IMR-90 (cell line): ENCODE measurements around the gene SERBP1. TPM values are rescaled to one million over a fixed set of nuclear protein-coding genes. Genes with fewer than 3 reads are reported as not detected.

Experiments used
- ATAC-seq: fragments of 200-7000 bp; cut with Tn5 transposase; 2 replicates; pipeline ENCODE4 v1.9.1; 2020; ENCODE audit warnings: low read depth, mild to moderate bottlenecking, moderate library complexity
- BruUV-seq: library from RNA; stranded (reverse); fragments of 400-500 nt; replicated peaks from 2 replicates; lab custom pipeline; 2021; lab: Mats Ljungman, UMichigan
- CTCF ChIA-PET: fragments of 300-600 bp; formaldehyde crosslinking; extraction: SDS; loops from one replicate; lab custom pipeline; 2021; ENCODE audit warnings: antibody characterized with exemption; lab: Yijun Ruan, JAX
- POLR2A ChIA-PET: fragments of 300-600 bp; sonication (Branson Sonifier 250); formaldehyde crosslinking; loops from one replicate; lab custom pipeline; 2022; ENCODE audit warnings: antibody characterized with exemption; ENCODE audit not compliant: unreplicated experiment; lab: Charles Lee
- DNase-seq: peaks from one replicate; pipeline ENCODE4 v3.0.0; 2013
- H2AFZ ChIP-seq: replicated peaks from 2 replicates; pipeline ENCODE3; 2013; ENCODE audit warnings: low read length, mild to moderate bottlenecking; ENCODE audit not compliant: poor library complexity
- H2AK5ac ChIP-seq: 2 replicates; pipeline ENCODE4 v1.6.1; 2013; ENCODE audit warnings: low read depth, low read length, inconsistent platforms
- H2AK9ac ChIP-seq: replicated peaks from 2 replicates; pipeline ENCODE3; 2013; ENCODE audit warnings: mild to moderate bottlenecking, low read depth, low read length, moderate library complexity; ENCODE audit not compliant: poor library complexity
- H2BK120ac ChIP-seq: 2 replicates; pipeline ENCODE4 v1.6.1; 2013; ENCODE audit warnings: low read depth, low read length, inconsistent platforms
- H2BK15ac ChIP-seq: 3 replicates; pipeline ENCODE4 v1.6.1; 2013; ENCODE audit warnings: low read depth, low read length, inconsistent platforms
- H2BK20ac ChIP-seq: 2 replicates; pipeline ENCODE4 v1.6.1; 2013; ENCODE audit warnings: low read depth, mild to moderate bottlenecking, inconsistent platforms, low read length, moderate library complexity
- H2BK5ac ChIP-seq: 2 replicates; pipeline ENCODE4 v1.6.1; 2013; ENCODE audit warnings: mild to moderate bottlenecking, low read depth, low read length, inconsistent platforms; ENCODE audit not compliant: poor library complexity, severe bottlenecking
- H3K14ac ChIP-seq: replicated peaks from 2 replicates; pipeline ENCODE4 v1.6.1; 2013; ENCODE audit warnings: low read depth, low read length, inconsistent platforms
- H3K18ac ChIP-seq: 2 replicates; pipeline ENCODE4 v1.6.1; 2013; ENCODE audit warnings: low read depth, low read length, control low read depth
- H3K23ac ChIP-seq: 2 replicates; pipeline ENCODE4 v1.6.1; 2013; ENCODE audit warnings: low read depth, low read length, inconsistent platforms
- H3K27ac ChIP-seq: 2 replicates; pipeline ENCODE4 v1.5.1; 2013; ENCODE audit warnings: mild to moderate bottlenecking, control low read depth, low read length; ENCODE audit not compliant: insufficient read depth
- H3K27me3 ChIP-seq: 2 replicates; pipeline ENCODE4 v1.6.1; 2013; ENCODE audit warnings: low read length; ENCODE audit not compliant: control insufficient read depth, insufficient read depth
- H3K36me3 ChIP-seq: 2 replicates; pipeline ENCODE4 v1.6.1; 2013; ENCODE audit warnings: low read length, mixed read lengths; ENCODE audit not compliant: control insufficient read depth, insufficient read depth
- H3K4ac ChIP-seq: 2 replicates; pipeline ENCODE4 v1.6.1; 2013; ENCODE audit warnings: low read depth, low read length, inconsistent platforms
- H3K4me1 ChIP-seq: 2 replicates; pipeline ENCODE4 v1.6.1; 2013; ENCODE audit warnings: low read length, mixed read lengths; ENCODE audit not compliant: control insufficient read depth, insufficient read depth
- H3K4me2 ChIP-seq: 2 replicates; pipeline ENCODE4 v1.6.1; 2013; ENCODE audit warnings: low read depth, mild to moderate bottlenecking, control low read depth, low read length, moderate library complexity
- H3K4me3 ChIP-seq: 2 replicates; pipeline ENCODE4 v1.5.1; 2013; ENCODE audit warnings: low read depth, mild to moderate bottlenecking, control low read depth, low read length, moderate library complexity; ENCODE audit not compliant: insufficient read depth
- H3K56ac ChIP-seq: 2 replicates; pipeline ENCODE4 v1.6.1; 2013; ENCODE audit warnings: low read length, inconsistent platforms; ENCODE audit not compliant: insufficient read depth; ENCODE audit errors: extremely low read depth
- H3K79me1 ChIP-seq, 2 experiments: 2 replicates each; pipeline ENCODE4 v1.6.1; 2013; ENCODE audit warnings: low read length in 2 of 2, inconsistent platforms in 1 of 2, low read depth in 1 of 2
- H3K9ac ChIP-seq: 2 replicates; pipeline ENCODE4 v1.6.1; 2013; ENCODE audit warnings: low read depth, low read length, control low read depth
- H3K9me1 ChIP-seq: 2 replicates; pipeline ENCODE4 v1.6.1; 2013; ENCODE audit warnings: low read length, inconsistent platforms; ENCODE audit not compliant: insufficient read depth
- H3K9me3 ChIP-seq: 2 replicates; pipeline ENCODE4 v1.6.1; 2013; ENCODE audit warnings: low read length; ENCODE audit not compliant: control insufficient read depth, insufficient read depth
- H4K20me1 ChIP-seq: 2 replicates; pipeline ENCODE4 v1.6.1; 2013; ENCODE audit warnings: low read length, inconsistent platforms; ENCODE audit not compliant: insufficient read depth
- H4K5ac ChIP-seq: 2 replicates; pipeline ENCODE4 v1.6.1; 2013; ENCODE audit warnings: mild to moderate bottlenecking, low read depth, low read length, control low read depth
- H4K8ac ChIP-seq, 2 experiments: 2 replicates each; pipeline ENCODE4 v1.6.1; 2013; ENCODE audit warnings: low read depth in 2 of 2, low read length in 2 of 2, control low read depth in 1 of 2, inconsistent platforms in 1 of 2
- H4K91ac ChIP-seq: 2 replicates; pipeline ENCODE4 v1.6.1; 2013; ENCODE audit warnings: low read depth, low read length, inconsistent platforms; ENCODE audit not compliant: insufficient read depth
- BHLHE40 ChIP-seq: fragments of 150-350 bp; IDR thresholded peaks from 2 replicates; pipeline ENCODE4 v1.6.1; 2016; ENCODE audit warnings: mild to moderate bottlenecking, low read depth, low read length
- CEBPB ChIP-seq: IDR thresholded peaks from 2 replicates; pipeline ENCODE4 v1.6.1; 2012; ENCODE audit warnings: low read depth, low read length, improper control_type of control experiment
- CHD1 ChIP-seq: IDR thresholded peaks from 2 replicates; pipeline ENCODE4 v1.6.1; 2012; ENCODE audit warnings: low read depth, low read length, improper control_type of control experiment
- CTCF ChIP-seq: conservative IDR thresholded peaks from 2 replicates; pipeline ENCODE4 v1.5.1; 2012; ENCODE audit warnings: mild to moderate bottlenecking, low read depth, low read length, improper control_type of control experiment
- ELK1 ChIP-seq: fragments of 150-350 bp; IDR thresholded peaks from 2 replicates; pipeline ENCODE4 v1.6.1; 2016; ENCODE audit warnings: low read depth, mild to moderate bottlenecking, low read length, moderate library complexity, borderline replicate concordance
- FOS ChIP-seq: fragments of 150-350 bp; IDR thresholded peaks from 2 replicates; pipeline ENCODE4 v1.6.1; 2016; ENCODE audit warnings: low read depth, low read length
- MAFK ChIP-seq: IDR thresholded peaks from 2 replicates; pipeline ENCODE4 v1.6.1; 2012; ENCODE audit warnings: low read depth, low read length, improper control_type of control experiment
- MXI1 ChIP-seq: IDR thresholded peaks from 2 replicates; pipeline ENCODE4 v1.6.1; 2012; ENCODE audit warnings: low read depth, mild to moderate bottlenecking, low read length, moderate library complexity, borderline replicate concordance
- NFE2L2 ChIP-seq: fragments of 150-350 bp; IDR thresholded peaks from 2 replicates; pipeline ENCODE4 v1.6.1; 2016; ENCODE audit warnings: low read depth, mild to moderate bottlenecking, low read length
- POLR2A ChIP-seq: IDR thresholded peaks from 2 replicates; pipeline ENCODE4 v1.6.1; 2012; ENCODE audit warnings: mild to moderate bottlenecking, low read depth, low read length
- RAD21 ChIP-seq: IDR thresholded peaks from 2 replicates; pipeline ENCODE4 v1.6.1; 2012; ENCODE audit warnings: low read length, improper control_type of control experiment
- RCOR1 ChIP-seq: IDR thresholded peaks from 2 replicates; pipeline ENCODE4 v1.6.1; 2012; ENCODE audit warnings: mild to moderate bottlenecking, low read length, improper control_type of control experiment; ENCODE audit not compliant: insufficient replicate concordance
- RFX5 ChIP-seq: IDR thresholded peaks from 2 replicates; pipeline ENCODE4 v1.8.0; 2012; ENCODE audit warnings: low read depth, mild to moderate bottlenecking, low read length, moderate library complexity
- SMC3 ChIP-seq: fragments of 150-350 bp; IDR thresholded peaks from 2 replicates; pipeline ENCODE4 v1.6.1; 2016; ENCODE audit warnings: low read depth, mild to moderate bottlenecking, antibody characterized with exemption, low read length, moderate library complexity
- USF2 ChIP-seq: fragments of 150-350 bp; IDR thresholded peaks from 2 replicates; pipeline ENCODE4 v1.6.1; 2017; ENCODE audit warnings: mild to moderate bottlenecking, antibody characterized with exemption, low read length, low read depth
- WGBS, 2 experiments: methylation state at CpG; one replicate each; pipeline versions ENCODE4 v1.1.5 to v1.1.7; 2013; ENCODE audit warnings: missing lambda C conversion rate in 2 of 2; ENCODE audit not compliant: insufficient read length in 1 of 2; ENCODE audit errors: extremely low coverage in 2 of 2; 5-methylcytosine and 5-hydroxymethylcytosine counted together
- dilution Hi-C: fragments of 300-500 bp; cut with HindIII; formaldehyde crosslinking; loops from one replicate; pipeline ENCODE4 v1.14.3; 2018; ENCODE audit warnings: low sequenced_read_pairs; ENCODE audit not compliant: unreplicated experiment
- in situ Hi-C: fragments of 300-500 bp; cut with MboI; formaldehyde crosslinking; loops from 3 replicates; pipeline ENCODE4 v1.14.3; 2019; ENCODE audit warnings: low sequenced_read_pairs, inconsistent platforms, mixed read lengths
- intact Hi-C: fragments of 100-400 bp; cut with micrococcal nuclease; formaldehyde crosslinking; loops from 2 replicates; pipeline ENCODE4 v1.10.0; 2022
- polyA plus RNA-seq, 3 experiments: library from polyadenylated mRNA; depleted of rRNA; stranded (reverse); fragments of >200 nt; gene quantifications; 2 replicates each; pipeline ENCODE4 v1.2.3, GENCODE V29; 2012; ENCODE audit warnings: low replicate concordance in 1 of 3
- total RNA-seq: library from RNA; depleted of rRNA; stranded (reverse); fragments of >200 nt; gene quantifications from 2 replicates; pipeline ENCODE4 v1.2.3, GENCODE V29; 2012

SERBP1 gene
- total and polyA plus RNA-seq, 2 of the 4 experiments (the other 2 are of a cell fraction): 94.1 to 153 TPM

GRCh38 chr1:67405473-67406245 lies 24.5 kb downstream of the SERBP1 start:
- Histone ChIP-seq H3K79me1 (peaks cover 0 to 23% of the 10 kb centered on the region in 2 experiments; a peak in 2 of 4 replicates), H3K36me3 (peaks cover 4% of the 10 kb centered on the region), H3K9me3 (no peaks in the 10 kb centered on the region), H3K56ac (no peak overlapping the region), H4K20me1 (peaks cover 4% of the 10 kb centered on the region), H3K23ac (no peak overlapping the region), H3K27me3 (no peaks in the 10 kb centered on the region), H2AK9ac (no peak overlapping the region), H3K14ac (no peak overlapping the region), H4K91ac (no peak overlapping the region), H3K9me1 (0 out of 2 replicates have a peak, but pooled peaks cover 5% of the 10 kb centered on the region), H3K4me2 (no peak overlapping the region), H2BK20ac (no peak overlapping the region), H2BK120ac (no peak overlapping the region), H3K9ac (no peak overlapping the region), H3K27ac (no peak overlapping the region), H2AK5ac (no peak overlapping the region), H2BK5ac (no peak overlapping the region), H2AFZ (no peak overlapping the region), H3K4me3 (no peak overlapping the region), H4K5ac (no peak overlapping the region), H4K8ac (no peak overlapping the region), H3K4me1 (peaks cover 3% of the 10 kb centered on the region), H3K4ac (no peak overlapping the region), H3K18ac (no peak overlapping the region), H2BK15ac (no peak overlapping the region)
- POLR2A ChIA-PET: no interaction called here
- intact Hi-C loops (no loop called here), in situ Hi-C loops (loop anchor here (25.0 kb wide), 1 partner anchor 357 kb away; no protein-coding TSS in a partner anchor), dilution Hi-C loops (no loop called here)
- CTCF ChIA-PET: interaction anchor here (0.7 kb wide), 1 partner anchor 87 kb away, joined by 3 read pairs; no protein-coding TSS in a partner anchor
- 75% methylated on average over 1 of the region's 3 CpGs; no CpG with 5 or more reads in 1 of the 2 experiments for WGBS, 2 experiments
- ATAC-seq (no peak), DNase-seq (no peak)
- no peak for TF ChIP-seq MAFK
- no peak for TF ChIP-seq BHLHE40
- TF ChIP-seq POLR2A: no peak
- no peak for TF ChIP-seq CHD1
- no peak for TF ChIP-seq RFX5
- TF ChIP-seq MXI1: no peak
- no peak for TF ChIP-seq CEBPB
- TF ChIP-seq SMC3: no peak
- no peak for TF ChIP-seq ELK1
- TF ChIP-seq RCOR1: no peak
- no peak for TF ChIP-seq RAD21
- no peak for TF ChIP-seq FOS
- no peak for TF ChIP-seq USF2
- TF ChIP-seq CTCF: no peak
- no peak for TF ChIP-seq NFE2L2
- no TSS peak for BruUV-seq
